H1 (cell line): ENCODE results near the gene NOL12. TPM values are rescaled to one million over a fixed set of nuclear protein-coding genes. Genes with fewer than 3 reads are reported as not detected.
A peak's percentile ranks its signal among the peaks of the same experiment; 100 is the strongest.

ENCODE experiments used
- CTCF ChIA-PET: fragments of 300-600 bp; sonication (Branson Sonifier 250); formaldehyde crosslinking; loops from one replicate; lab custom pipeline; 2021; ENCODE audit not compliant: partially characterized antibody; lab: Charles Lee
- POLR2A ChIA-PET: fragments of 300-600 bp; sonication (Branson Sonifier 250); formaldehyde crosslinking; loops from one replicate; lab custom pipeline; 2021; ENCODE audit warnings: inconsistent platforms; ENCODE audit not compliant: partially characterized antibody; lab: Charles Lee
- DNase-seq, 2 experiments: peaks; one replicate each; pipeline versions ENCODE4 v3.0.0 to v3.0.0-alpha.2; 2010 to 2022; ENCODE audit warnings: low spot score in 2 of 2, low read depth in 1 of 2, mixed read lengths in 1 of 2
- FAIRE-seq: peaks from 2 replicates; lab custom pipeline; 2011; peaks lifted over from hg19 to GRCh38; lab: Jason Lieb, UNC
- H2AFZ ChIP-seq: 2 replicates; pipeline ENCODE4 v1.8.1; 2012; ENCODE audit warnings: low read length, inconsistent platforms
- H2AK5ac ChIP-seq: 2 replicates; pipeline ENCODE4 v1.6.1; 2013; ENCODE audit warnings: low read depth, low read length
- H2BK120ac ChIP-seq: replicated peaks from 2 replicates; pipeline ENCODE3; 2013; ENCODE audit warnings: low read depth, low read length, inconsistent platforms
- H2BK12ac ChIP-seq: 2 replicates; pipeline ENCODE4 v1.6.1; 2013; ENCODE audit warnings: low read depth, low read length
- H2BK15ac ChIP-seq: 2 replicates; pipeline ENCODE4 v1.6.1; 2013; ENCODE audit warnings: low read length
- H2BK20ac ChIP-seq: 2 replicates; pipeline ENCODE4 v1.6.1; 2013; ENCODE audit warnings: low read length
- H2BK5ac ChIP-seq: 2 replicates; pipeline ENCODE4 v1.6.1; 2013; ENCODE audit warnings: low read depth, low read length
- H3K14ac ChIP-seq: 2 replicates; pipeline ENCODE4 v1.6.1; 2013; ENCODE audit warnings: inconsistent platforms; ENCODE audit not compliant: insufficient read length
- H3K18ac ChIP-seq: 2 replicates; pipeline ENCODE4 v1.6.1; 2013; ENCODE audit warnings: low read length; ENCODE audit errors: extremely low read depth
- H3K23ac ChIP-seq: 2 replicates; pipeline ENCODE4 v1.6.1; 2013; ENCODE audit warnings: inconsistent platforms; ENCODE audit not compliant: insufficient read length
- H3K23me2 ChIP-seq: 2 replicates; pipeline ENCODE4 v1.6.1; 2013; ENCODE audit warnings: low read depth, low read length
- H3K27ac ChIP-seq: 2 replicates; pipeline ENCODE4 v1.6.1; 2011; ENCODE audit warnings: low read depth, low read length, inconsistent platforms
- H3K27me3 ChIP-seq, 4 experiments: replicated peaks in 1 of 4; 1 replicate in 1 of 4; 2 replicates in 3 of 4; pipeline versions ENCODE4 v1.6.1 to v1.8.1; 2011 to 2013; ENCODE audit warnings: low read length in 3 of 4, mild to moderate bottlenecking in 3 of 4, inconsistent platforms in 2 of 4, mixed read lengths in 2 of 4, moderate library complexity in 1 of 4; ENCODE audit not compliant: control insufficient read depth in 3 of 4, insufficient read depth in 3 of 4; ENCODE audit errors: extremely low read depth in 1 of 4
- H3K36me3 ChIP-seq, 4 experiments: 2 replicates each; pipeline versions ENCODE4 v1.6.1 to v1.8.1; 2011 to 2013; ENCODE audit warnings: mild to moderate bottlenecking in 4 of 4, low read length in 3 of 4, moderate library complexity in 2 of 4, control low read depth in 1 of 4, inconsistent platforms in 1 of 4; ENCODE audit not compliant: insufficient read depth in 4 of 4, control insufficient read depth in 2 of 4
- H3K4ac ChIP-seq: replicated peaks from 2 replicates; pipeline ENCODE3; 2013; ENCODE audit warnings: low read length, low read depth, mixed read lengths, inconsistent platforms; ENCODE audit not compliant: insufficient read length
- H3K4me1 ChIP-seq, 4 experiments: replicated peaks in 1 of 4; 1 replicate in 1 of 4; 2 replicates in 3 of 4; pipeline versions ENCODE4 v1.6.1 to v1.8.1; 2011 to 2013; ENCODE audit warnings: low read length in 3 of 4, inconsistent platforms in 2 of 4, mixed read lengths in 1 of 4; ENCODE audit not compliant: insufficient read depth in 4 of 4, control insufficient read depth in 3 of 4
- H3K4me2 ChIP-seq, 2 experiments: 2 replicates each; pipeline versions ENCODE4 v1.6.1 to v1.8.1; 2011 to 2013; ENCODE audit warnings: low read depth in 2 of 2, low read length in 2 of 2, control low read depth in 1 of 2, inconsistent platforms in 1 of 2, mild to moderate bottlenecking in 1 of 2; ENCODE audit not compliant: insufficient read depth in 1 of 2
- H3K4me3 ChIP-seq, 4 experiments: fragments of 200-600, 300-600 bp in 1 of 4; sonication (generic), shearing (Covaris generic), sonication (Bioruptor Twin) in 1 of 4; 2 replicates each; pipeline versions ENCODE4 v1.5.1 to v1.8.1; 2011 to 2016; ENCODE audit warnings: low read length in 4 of 4, low read depth in 3 of 4, control low read depth in 2 of 4, inconsistent platforms in 2 of 4, mild to moderate bottlenecking in 2 of 4, mixed read lengths in 1 of 4, moderate library complexity in 1 of 4; ENCODE audit not compliant: insufficient read depth in 2 of 4; ENCODE audit errors: extremely low read depth in 1 of 4
- H3K56ac ChIP-seq: replicated peaks from 2 replicates; pipeline ENCODE3; 2013; ENCODE audit warnings: low read depth, mild to moderate bottlenecking, mixed read lengths, low read length, inconsistent platforms; ENCODE audit not compliant: insufficient read length
- H3K79me1 ChIP-seq: 2 replicates; pipeline ENCODE4 v1.6.1; 2013; ENCODE audit warnings: low read depth, low read length, control low read depth
- H3K79me2 ChIP-seq, 2 experiments: 2 replicates each; pipeline versions ENCODE4 v1.6.1 to v1.8.1; 2012 to 2013; ENCODE audit warnings: low read length in 2 of 2, mild to moderate bottlenecking in 2 of 2, inconsistent platforms in 1 of 2; ENCODE audit not compliant: insufficient read depth in 2 of 2, control insufficient read depth in 1 of 2
- H3K9ac ChIP-seq, 4 experiments: replicated peaks in 1 of 4; 1 replicate in 1 of 4; 2 replicates in 3 of 4; pipeline versions ENCODE4 v1.6.1 to v1.8.1; 2011 to 2013; ENCODE audit warnings: low read depth in 3 of 4, low read length in 3 of 4, control low read depth in 2 of 4, mild to moderate bottlenecking in 2 of 4, moderate library complexity in 2 of 4, inconsistent platforms in 1 of 4; ENCODE audit errors: extremely low read depth in 1 of 4
- H3K9me3 ChIP-seq, 2 experiments: 2 replicates each; pipeline versions ENCODE4 v1.6.1 to v1.8.1; 2012 to 2013; ENCODE audit warnings: mild to moderate bottlenecking in 2 of 2, moderate library complexity in 2 of 2, control low read depth in 1 of 2, inconsistent platforms in 1 of 2, low read depth in 1 of 2, low read length in 1 of 2, mixed read lengths in 1 of 2; ENCODE audit not compliant: insufficient read depth in 2 of 2
- H4K20me1 ChIP-seq, 2 experiments: replicated peaks in 1 of 2; 2 replicates each; pipeline versions ENCODE3 to v1.8.1; 2011 to 2013; ENCODE audit warnings: inconsistent platforms in 2 of 2, low read length in 2 of 2, mild to moderate bottlenecking in 1 of 2; ENCODE audit not compliant: insufficient read depth in 2 of 2, control insufficient read depth in 1 of 2
- H4K5ac ChIP-seq: 2 replicates; pipeline ENCODE4 v1.6.1; 2013; ENCODE audit warnings: low read length, low read depth, mixed read lengths, inconsistent platforms; ENCODE audit not compliant: insufficient read length
- H4K8ac ChIP-seq: 2 replicates; pipeline ENCODE4 v1.8.0; 2013; ENCODE audit warnings: mild to moderate bottlenecking, moderate library complexity, low read length, inconsistent platforms; ENCODE audit not compliant: insufficient read depth; ENCODE audit errors: extremely low read depth
- H4K91ac ChIP-seq: replicated peaks from 2 replicates; pipeline ENCODE3; 2013; ENCODE audit warnings: low read length, mixed read lengths, inconsistent platforms; ENCODE audit not compliant: insufficient read length
- CTBP2 ChIP-seq: IDR thresholded peaks from 2 replicates; pipeline ENCODE4 v1.7.0; 2011; ENCODE audit warnings: borderline replicate concordance, mild to moderate bottlenecking, moderate library complexity, mixed read lengths, low read length; ENCODE audit not compliant: insufficient read depth, insufficient read length
- GABPA ChIP-seq: IDR thresholded peaks from 2 replicates; pipeline ENCODE4 v1.6.1; 2011; ENCODE audit warnings: mild to moderate bottlenecking, low read length, moderate library complexity, borderline replicate concordance; ENCODE audit not compliant: insufficient read depth
- HDAC6 ChIP-seq: IDR thresholded peaks from one replicate; pipeline ENCODE4 v1.7.1; 2012; ENCODE audit warnings: low read depth, mild to moderate bottlenecking, inconsistent platforms, low read length, moderate library complexity
- KDM4A ChIP-seq: IDR thresholded peaks from one replicate; pipeline ENCODE4 v1.7.1; 2012; ENCODE audit warnings: low read depth, mild to moderate bottlenecking, moderate library complexity, low read length, inconsistent platforms; ENCODE audit not compliant: severe bottlenecking
- KDM5A ChIP-seq: fragments of 200-600 bp; IDR thresholded peaks from 2 replicates; pipeline ENCODE4 v1.7.1; 2012; ENCODE audit warnings: mild to moderate bottlenecking, low read length, inconsistent platforms, mixed read lengths
- MAFK ChIP-seq: IDR thresholded peaks from 2 replicates; pipeline ENCODE4 v1.6.1; 2012; ENCODE audit warnings: low read depth, mild to moderate bottlenecking, improper control_type of control experiment, low read length
- TEAD4 ChIP-seq: IDR thresholded peaks from 2 replicates; pipeline ENCODE4 v1.6.1; 2012; ENCODE audit warnings: low read depth, low read length, inconsistent platforms, mixed read lengths
- USF2 ChIP-seq: IDR thresholded peaks from 2 replicates; pipeline ENCODE4 v1.6.1; 2011; ENCODE audit warnings: low read length, improper control_type of control experiment
- YY1 ChIP-seq: IDR thresholded peaks from 2 replicates; pipeline ENCODE4 v1.6.1; 2011; ENCODE audit warnings: low read depth, mild to moderate bottlenecking, low read length
- ZNF274 ChIP-seq: IDR thresholded peaks from 2 replicates; pipeline ENCODE4 v1.7.0; 2012; ENCODE audit warnings: low read length, borderline replicate concordance; ENCODE audit errors: extremely low read depth
- whole genome bisulfite sequencing, 2 experiments: shearing (Covaris generic) in 1 of 2; methylation state at CpG; one replicate each; pipeline versions ENCODE4 v1.1.6 to v1.1.7; 2013 to 2015; ENCODE audit warnings: low lambda C conversion rate in 2 of 2, mixed read lengths in 2 of 2, inconsistent platforms in 1 of 2, low coverage in 1 of 2, missing lambda C conversion rate in 1 of 2; ENCODE audit not compliant: insufficient replicate concordance in 2 of 2, insufficient coverage in 1 of 2, insufficient read length in 1 of 2; ENCODE audit errors: extremely low coverage in 1 of 2, missing lambda C conversion rate in 1 of 2; 5-methylcytosine and 5-hydroxymethylcytosine counted together
- polyA plus RNA-seq, 7 experiments: library from polyadenylated mRNA; depleted of rRNA in 3 of 7; stranded (reverse) in 5 of 7; unstranded in 2 of 7; fragments of >200 nt in 5 of 7; fragments of 200-250 nt in 2 of 7; gene quantifications; 1 replicate in 5 of 7; 2 replicates in 1 of 7; 4 replicates in 1 of 7; pipeline versions ENCODE4 v1.2.1 to v1.2.3, GENCODE V29; 2011 to 2013; ENCODE audit warnings: missing spikeins in 2 of 7, mixed read lengths in 2 of 7
- total RNA-seq: library from RNA; stranded (reverse); fragmentation: NEBNext Ultra II Directional; extraction: Animal tissue kit (Norgen Biotek cat#: 25700); gene quantifications from 2 replicates; pipeline ENCODE4 v1.2.1, GENCODE V29; 2021

The NOL12 gene
- total and polyA plus RNA-seq, 2 of the 8 experiments (the other 6 are each of a cell fraction or from before 2014, with no cell fraction given) = 25.3 to 28.3 TPM

GRCh38 chr22:37660709-37661045 lies 25.5 kb upstream of the NOL12 start:
- no peak overlapping the region for H2AK5ac ChIP-seq
- peak overlapping the region; percentile 34 to 95; a peak in 2 of 4 replicates for H3K4me2 ChIP-seq
- H3K79me1 ChIP-seq = peaks cover 28% of the 10 kb centered on the region
- H3K14ac ChIP-seq = no peak overlapping the region
- FAIRE-seq = no peak
- peaks cover 25 to 56% of the 10 kb centered on the region in 2 experiments; a peak in 3 of 4 replicates for H3K79me2 ChIP-seq
- no peak overlapping the region for H4K5ac ChIP-seq
- peaks cover 1 to 5% (median 2%) of the 10 kb centered on the region in 4 experiments; a peak in 4 of 8 replicates for H3K36me3 ChIP-seq
- H2BK15ac ChIP-seq = no peak overlapping the region
- no peak overlapping the region for H3K4ac ChIP-seq
- no peak overlapping the region for H3K23ac ChIP-seq
- CTCF ChIA-PET = interaction anchor here (0.7 to 12.1 kb wide), 16 partner anchors 11 to 157 kb away, joined by 3 to 165 read pairs (median 4); partner anchors contain the start of genes NOL12 and SH3BP1
- no peak for DNase-seq
- no peak overlapping the region for H2BK120ac ChIP-seq
- 93% methylated on average over 2 of the region's 2 CpGs; no CpG with 5 or more reads in 1 of the 2 experiments for WGBS, 2 experiments
- H3K27me3 ChIP-seq = no peaks in the 10 kb centered on the region
- no peak overlapping the region for H3K56ac ChIP-seq
- no peak overlapping the region for H3K4me3 ChIP-seq
- H4K91ac ChIP-seq = no peak overlapping the region
- no peak overlapping the region for H2BK5ac ChIP-seq
- no peak overlapping the region for H2BK20ac ChIP-seq
- TF ChIP-seq ZNF274 = no peak
- TF ChIP-seq KDM5A = no peak
- no peak for TF ChIP-seq MAFK
- no peak for TF ChIP-seq GABPA
- TF ChIP-seq YY1 = no peak
- TF ChIP-seq HDAC6 = no peak
- TF ChIP-seq KDM4A = no peak
- TF ChIP-seq TEAD4 = no peak
- no peak for TF ChIP-seq CTBP2
- no peak for TF ChIP-seq USF2
- no peak overlapping the region for H4K8ac ChIP-seq
- no peak overlapping the region for H2AFZ ChIP-seq
- no peaks in the 10 kb centered on the region for H3K9me3 ChIP-seq
- H3K27ac ChIP-seq = no peak overlapping the region
- no peak overlapping the region for H3K9ac ChIP-seq
- no peak overlapping the region for H2BK12ac ChIP-seq
- peaks cover 23 to 43% of the 10 kb centered on the region in 2 experiments for H4K20me1 ChIP-seq
- H3K23me2 ChIP-seq = peaks cover 11% of the 10 kb centered on the region
- H3K4me1 ChIP-seq = peaks cover 0 to 21% (median 6%) of the 10 kb centered on the region in 4 experiments; a peak in 5 of 7 replicates
- POLR2A ChIA-PET = interaction anchor here (0.8 to 5.1 kb wide), 8 partner anchors 11 to 119 kb away, joined by 3 to 37 read pairs (median 8); partner anchors contain the start of genes LGALS1 and SH3BP1
- no peak overlapping the region for H3K18ac ChIP-seq
